Uterus (tissue), 4 donors: Measurements from ENCODE around the gene ZNF784. TPM values are rescaled to one million over a fixed set of nuclear protein-coding genes. Genes with fewer than 3 reads are reported as not detected.

Source experiments
- DNase-seq, 2 donors: peaks; one replicate each; pipeline ENCODE4 v3.0.0-alpha.2; 2019 to 2020
- H3K27ac ChIP-seq, 2 donors: fragments of 200-600 bp; sonication (generic); 1 replicate in 1 of 2; 2 replicates in 1 of 2; pipeline ENCODE4 v1.5.1; 2016 to 2018
- H3K27me3 ChIP-seq, 2 donors: fragments of 200-600 bp; sonication (generic); one replicate each; pipeline ENCODE4 v1.5.1; 2018 to 2019; ENCODE audit warnings: control low read depth in 1 of 2
- H3K36me3 ChIP-seq, 2 donors: fragments of 200-600 bp; sonication (generic); one replicate each; pipeline ENCODE4 v1.5.1; 2019; ENCODE audit warnings: control low read depth in 1 of 2
- H3K4me1 ChIP-seq, 2 donors: fragments of 200-600 bp; sonication (generic); one replicate each; pipeline ENCODE4 v1.5.1; 2018 to 2019; ENCODE audit warnings: control low read depth in 1 of 2
- H3K4me3 ChIP-seq, 2 donors: fragments of 200-600 bp; sonication (generic); 1 replicate in 1 of 2; 2 replicates in 1 of 2; pipeline ENCODE4 v1.5.1; 2018 to 2019; ENCODE audit warnings: mild to moderate bottlenecking in 1 of 2
- H3K9me3 ChIP-seq, 2 donors: fragments of 200-600 bp; sonication (generic); one replicate each; pipeline ENCODE4 v1.5.1; 2019; ENCODE audit warnings: control low read depth in 1 of 2
- CTCF ChIP-seq, 4 experiments: fragments of 200-600 bp in 2 of 4; fragments of 450-650 bp in 2 of 4; sonication (generic) in 2 of 4; IDR thresholded peaks; one replicate each; pipeline ENCODE4 v1.5.1; 2016 to 2019; ENCODE audit warnings: antibody characterized with exemption in 4 of 4, mild to moderate bottlenecking in 2 of 4, moderate library complexity in 1 of 4
- POLR2A ChIP-seq, 2 donors: fragments of 450-650 bp; IDR thresholded peaks; one replicate each; pipeline ENCODE4 v1.6.1; 2016; ENCODE audit warnings: antibody characterized with exemption in 2 of 2, mild to moderate bottlenecking in 1 of 2, moderate library complexity in 1 of 2
- intact Hi-C: fragments of 100-400 bp; cut with DNase I; formaldehyde crosslinking; loops from one replicate; pipeline ENCODE4 v1.15.1; 2023; ENCODE audit warnings: low total_unique reads
- total RNA-seq, 4 donors: library from RNA; depleted of rRNA in 3 of 4; stranded (reverse); fragments of >200 nt in 3 of 4; gene quantifications; one replicate each; pipeline versions ENCODE4 v1.1.0 to v1.2.4, GENCODE V29; 2014 to 2023
- donor health status: DM: yes; HTN: yes; CAD: no.

Gene ZNF784
- total RNA-seq, 4 donors from 2014 or later, result 4.1 to 9.6 (median 7.4) TPM

- intact Hi-C loops, result loop anchor here (10.0 kb wide), 1 partner anchor 529 kb away; the partner anchor contains the start of gene PPP1R12C
- Histone ChIP-seq H3K4me3 (peak overlapping the region; percentile 72 to 94), H3K27ac (peak overlapping the region; percentile 88 to 98), H3K27me3 (no peaks in the 10 kb centered on the region), H3K36me3 (no peaks in the 10 kb centered on the region), H3K4me1 (peaks cover 0 to 17% of the 10 kb centered on the region in 2 donors), H3K9me3 (no peaks in the 10 kb centered on the region)
- TF ChIP-seq CTCF (IDR thresholded peaks at IDR 0.05) (no peak), POLR2A (IDR thresholded peaks at IDR 0.05) (no peak)
- DNase-seq, result no peak
Observed at GRCh38 chr19:55643887-55644176, 19.5 kb upstream of the ZNF784 start.

- Histone ChIP-seq H3K4me3 (peak within 1 kb of the TSS; percentile 72 to 94), H3K27me3 (no peaks in the 10 kb centered on the region), H3K27ac (peak within 1 kb of the TSS; percentile 88 to 98), H3K4me1 (peaks cover 0 to 17% of the 10 kb centered on the region in 2 donors), H3K9me3 (no peaks in the 10 kb centered on the region), H3K36me3 (no peaks in the 10 kb centered on the region)
- DNase-seq, result peak; percentile 70 to 76
- intact Hi-C loops, result loop anchor here (10.0 kb wide), 1 partner anchor 528 kb away; the partner anchor contains the start of gene PPP1R12C
- TF ChIP-seq CTCF (IDR thresholded peaks at IDR 0.05) (peak in 2 of 4 experiments; percentile 20 to 28), POLR2A (IDR thresholded peaks at IDR 0.05) (peak in 1 of 2 donors; percentile 23)
Observed at GRCh38 chr19:55643003-55643886, 18.9 kb upstream of the ZNF784 start, which contains the start of gene ZNF581. Gene ZNF581, plus strand, starts transcription at chr19:55643649. Its CDS starts 923 bp downstream, at chr19:55644572.

- no peaks in the 10 kb centered on the region for H3K9me3 ChIP-seq
- peaks cover 0 to 21% of the 10 kb centered on the region in 2 donors for H3K4me1 ChIP-seq
- peak overlapping the region; percentile 72 to 94 for H3K4me3 ChIP-seq
- intact Hi-C loops, result loop anchor here (10.0 kb wide), 1 partner anchor 528 kb away; the partner anchor contains the start of gene PPP1R12C
- no peak for DNase-seq
- TF ChIP-seq CTCF (IDR thresholded peaks at IDR 0.05) (no peak), POLR2A (IDR thresholded peaks at IDR 0.05) (peak in 1 of 2 donors; percentile 30)
- peak overlapping the region; percentile 88 to 98 for H3K27ac ChIP-seq
- H3K27me3 ChIP-seq, result no peaks in the 10 kb centered on the region
- H3K36me3 ChIP-seq, result no peaks in the 10 kb centered on the region
Observed at GRCh38 chr19:55642153-55643002, 18.0 kb upstream of the ZNF784 start.

GRCh38 chr19:55641426-55642152 lies 17.2 kb upstream of the ZNF784 start:
- peak overlapping the region; percentile 72 to 94 for H3K4me3 ChIP-seq
- H3K9me3 ChIP-seq, result no peaks in the 10 kb centered on the region
- H3K27me3 ChIP-seq, result no peaks in the 10 kb centered on the region
- intact Hi-C loops, result loop anchor here (10.0 kb wide), 1 partner anchor 527 kb away; the partner anchor contains the start of gene PPP1R12C
- no peak for DNase-seq
- TF ChIP-seq CTCF (IDR thresholded peaks at IDR 0.05), result no peak
- no peak for TF ChIP-seq POLR2A (IDR thresholded peaks at IDR 0.05)
- H3K4me1 ChIP-seq, result peaks cover 0 to 29% of the 10 kb centered on the region in 2 donors
- H3K27ac ChIP-seq, result peak overlapping the region; percentile 88 to 98
- no peaks in the 10 kb centered on the region for H3K36me3 ChIP-seq
